ENCODE results near the gene MRPS35.

MRPS35 gene

GRCh38 chr12:27780612-27781408 is 70.2 kb downstream of the MRPS35 start:
- DNase-seq (ENCODE audit: low read depth): peak; percentile 50
- peak overlapping the region; percentile 75 for H3K4me3 ChIP-seq (ENCODE audit: low read depth, low read length)
- no peak for TF ChIP-seq CTCF (conservative IDR thresholded peaks at IDR 0.05; ENCODE audit: low read depth, low read length)

GRCh38 chr12:27781680-27782079 is 71.0 kb downstream of the MRPS35 start:
- H3K4me3 ChIP-seq (ENCODE audit: low read depth, low read length): peak overlapping the region; percentile 75
- TF ChIP-seq CTCF (conservative IDR thresholded peaks at IDR 0.05; ENCODE audit: low read depth, low read length): no peak
- peak; percentile 49 for DNase-seq (ENCODE audit: low read depth)

- H3K4me3 ChIP-seq (ENCODE audit: low read depth, low read length): no peak overlapping the region
- no peak for TF ChIP-seq CTCF (conservative IDR thresholded peaks at IDR 0.05; ENCODE audit: low read depth, low read length)
- DNase-seq (ENCODE audit: low read depth): no peak
These were observed 71.8 kb downstream of the MRPS35 start for GRCh38 chr12:27782481-27782880.

GRCh38 chr12:27785882-27786570 is 75.4 kb downstream of the MRPS35 start:
- TF ChIP-seq CTCF (conservative IDR thresholded peaks at IDR 0.05; ENCODE audit: low read depth, low read length): no peak
- DNase-seq (ENCODE audit: low read depth): peak; percentile 77
- no peak overlapping the region for H3K4me3 ChIP-seq (ENCODE audit: low read depth, low read length)

GRCh38 chr12:27787559-27787958 is 76.9 kb downstream of the MRPS35 start:
- H3K4me3 ChIP-seq (ENCODE audit: low read depth, low read length): no peak overlapping the region
- no peak for TF ChIP-seq CTCF (conservative IDR thresholded peaks at IDR 0.05; ENCODE audit: low read depth, low read length)
- DNase-seq (ENCODE audit: low read depth): peak; percentile 22

GRCh38 chr12:27790179-27790578 is 79.5 kb downstream of the MRPS35 start:
- no peak overlapping the region for H3K4me3 ChIP-seq (ENCODE audit: low read depth, low read length)
- no peak for TF ChIP-seq CTCF (conservative IDR thresholded peaks at IDR 0.05; ENCODE audit: low read depth, low read length)
- DNase-seq (ENCODE audit: low read depth): peak; percentile 21
